Measurements from ENCODE around the gene SNRNP25.
"Not testable (repeated sequence)": the region's sequence is repeated elsewhere in the genome, so short reads cannot be mapped to it uniquely, and the experiment has no call there.

The SNRNP25 gene

DNA sequence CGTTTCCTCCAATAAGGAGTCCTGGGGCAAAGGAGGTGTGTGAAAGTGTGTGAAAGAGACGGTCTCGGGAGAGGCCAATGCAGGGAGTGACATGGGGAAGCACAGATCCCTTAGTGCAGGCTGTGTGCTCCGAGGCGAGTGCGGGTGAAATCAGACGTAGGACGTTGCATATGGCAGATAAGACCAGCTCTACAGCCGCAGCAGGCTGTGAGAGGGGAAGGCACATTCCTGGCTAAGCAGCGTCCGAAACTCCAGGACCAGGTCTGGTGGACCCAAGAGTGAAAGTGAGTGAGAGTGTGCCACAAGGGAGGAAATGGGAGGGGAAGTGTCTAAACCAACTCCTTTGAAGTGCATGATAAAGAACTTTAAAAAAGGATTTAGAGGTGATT, 11.6 kb upstream of the SNRNP25 start:
- no peak for DNase-seq

GRCh38 chr16:42691-43090, 10.9 kb upstream of the SNRNP25 start:
- DNase-seq = no peak

GRCh38 chr16:43294-43693, 10.3 kb upstream of the SNRNP25 start:
- no peak for DNase-seq

DNA sequence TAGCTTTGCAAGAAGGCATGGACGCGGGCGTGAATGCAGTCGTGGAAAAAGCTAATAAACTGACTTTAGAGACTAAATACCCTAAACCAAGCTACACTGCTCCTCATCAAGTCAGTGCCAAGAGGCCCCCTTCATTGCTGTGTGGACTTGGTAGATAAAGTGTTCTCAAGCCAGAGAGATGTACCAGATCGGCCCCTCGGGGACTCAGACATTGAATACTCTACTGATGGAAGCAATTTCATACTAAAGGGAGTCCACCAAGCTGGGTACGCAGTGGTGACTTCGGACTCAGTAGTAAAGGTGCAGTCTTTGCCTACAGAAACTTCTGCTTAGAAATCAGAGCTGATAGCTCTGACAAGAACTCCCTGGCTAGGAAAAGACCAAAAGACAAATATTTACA, 9.0 kb upstream of the SNRNP25 start:
- no peak for DNase-seq

DNA sequence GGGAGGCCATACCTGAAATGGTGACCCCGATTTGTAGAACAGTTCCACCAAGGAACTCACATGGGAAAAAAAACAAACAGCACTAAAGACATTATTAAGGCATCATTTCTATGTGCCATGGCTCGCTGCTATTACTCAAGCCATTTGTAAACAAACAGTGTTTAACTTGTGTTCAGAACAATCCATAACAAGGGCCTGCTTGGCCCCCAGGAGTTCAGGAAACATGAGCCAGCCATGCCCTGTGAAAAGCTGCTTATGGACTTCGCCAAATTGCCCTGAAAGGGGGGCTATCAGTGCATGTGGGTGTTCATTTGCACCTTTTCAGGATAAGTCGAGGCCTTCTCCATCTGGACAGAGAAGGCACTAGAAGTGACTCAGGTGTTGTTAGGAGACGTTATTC, 8.2 kb upstream of the SNRNP25 start:
- DNase-seq = no peak

GRCh38 chr16:46510-46909, 7.1 kb upstream of the SNRNP25 start:
- not testable (repeated sequence) for DNase-seq

DNA sequence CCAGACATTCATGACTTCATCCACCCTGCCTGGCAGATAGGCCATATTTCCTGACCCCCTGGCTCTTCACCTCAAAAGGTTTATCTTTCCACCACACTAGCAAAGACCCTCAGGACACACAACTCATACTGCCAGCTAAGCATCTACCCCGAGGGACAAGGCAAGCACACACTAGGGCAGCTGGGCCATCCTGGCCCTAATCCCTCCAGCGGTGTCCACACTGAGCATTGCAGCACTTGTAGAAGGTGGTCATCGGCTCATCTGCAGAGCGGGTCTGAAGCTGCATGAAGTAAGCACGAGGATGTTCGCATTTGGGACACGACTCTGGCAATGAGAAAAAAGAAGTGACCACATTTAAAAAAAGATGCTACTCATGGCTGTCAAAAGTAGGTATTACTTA, 6.4 kb upstream of the SNRNP25 start:
- DNase-seq = no peak

GRCh38 chr16:50769-51591, 2.6 kb upstream of the SNRNP25 start:
- DNase-seq = no peak

DNA sequence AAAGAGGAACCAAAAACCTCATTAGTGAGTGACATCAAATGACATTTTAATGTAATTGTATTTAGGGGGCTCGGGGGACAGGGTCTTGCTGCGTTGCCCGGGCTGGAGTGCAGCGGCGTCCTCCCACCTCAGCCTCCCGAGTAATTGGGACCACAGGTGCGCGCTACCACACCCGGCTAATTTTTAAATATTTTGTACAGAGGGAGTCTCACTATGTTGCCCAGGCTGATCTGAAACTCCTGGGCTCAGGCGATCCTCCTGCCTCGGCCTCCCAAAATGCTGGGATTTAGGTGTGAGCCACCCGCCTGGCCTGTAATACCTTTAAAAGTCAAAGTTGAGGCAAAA, 581 bp downstream of the SNRNP25 start:
- no peak for DNase-seq

DNA sequence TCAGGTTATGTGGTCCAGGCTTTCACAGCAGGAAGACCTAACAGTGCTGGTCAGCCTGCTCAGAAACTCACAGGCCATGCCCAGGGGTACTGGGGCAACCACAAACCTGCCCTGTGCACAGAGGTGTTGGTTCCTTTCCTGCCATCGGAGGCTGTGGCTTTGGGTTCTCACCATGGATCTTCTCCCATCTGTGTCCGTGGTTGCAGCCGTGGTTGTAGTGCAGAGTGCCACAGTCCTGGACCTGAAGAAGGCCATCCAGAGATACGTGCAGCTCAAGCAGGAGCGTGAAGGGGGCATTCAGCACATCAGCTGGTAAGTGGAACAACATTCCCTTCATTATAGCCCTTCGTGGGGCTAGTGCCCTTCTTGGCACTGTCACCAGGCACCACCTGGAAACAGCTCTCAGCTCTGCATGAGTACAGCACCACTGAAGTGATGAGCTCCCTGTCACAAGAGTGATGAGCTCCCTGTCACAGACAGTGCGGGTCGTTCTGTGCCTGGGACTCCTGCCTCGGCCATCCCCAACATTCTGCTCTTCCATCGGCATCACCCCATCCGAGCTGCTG, 2.0 kb downstream of the SNRNP25 start:
- DNase-seq = no peak

DNA sequence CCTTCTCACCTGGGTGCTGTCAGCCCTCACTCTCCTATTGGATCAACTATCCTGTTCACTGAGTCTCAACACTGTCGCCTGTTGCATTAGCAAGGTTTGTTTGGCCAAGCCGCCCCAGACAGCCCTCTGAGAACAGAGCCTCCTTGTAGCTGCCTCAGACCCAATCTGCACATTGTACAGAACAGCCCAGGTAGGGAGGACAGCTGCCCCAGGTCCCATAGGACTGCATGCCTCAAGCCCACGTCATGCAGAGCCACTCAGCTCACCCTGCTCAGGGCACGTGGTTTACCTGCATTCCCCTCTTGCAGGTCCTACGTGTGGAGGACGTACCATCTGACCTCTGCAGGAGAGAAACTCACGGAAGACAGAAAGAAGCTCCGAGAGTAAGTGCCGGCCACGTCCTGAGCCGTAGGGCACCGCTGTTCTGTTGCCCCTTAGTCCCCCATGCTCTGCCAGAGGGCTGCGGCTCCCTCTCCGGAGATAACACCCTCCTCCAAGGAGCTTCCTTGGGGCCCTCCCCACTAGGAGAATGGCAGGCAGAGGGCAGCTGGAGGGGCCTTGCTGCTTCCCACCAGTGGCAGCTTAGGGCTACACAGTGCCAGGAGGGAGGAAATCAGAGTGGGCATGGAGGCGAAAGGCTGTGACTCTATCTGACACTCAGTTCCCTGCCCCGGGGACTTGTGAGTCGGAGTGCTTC, 2.8 kb downstream of the SNRNP25 start:
- no peak for DNase-seq

DNA sequence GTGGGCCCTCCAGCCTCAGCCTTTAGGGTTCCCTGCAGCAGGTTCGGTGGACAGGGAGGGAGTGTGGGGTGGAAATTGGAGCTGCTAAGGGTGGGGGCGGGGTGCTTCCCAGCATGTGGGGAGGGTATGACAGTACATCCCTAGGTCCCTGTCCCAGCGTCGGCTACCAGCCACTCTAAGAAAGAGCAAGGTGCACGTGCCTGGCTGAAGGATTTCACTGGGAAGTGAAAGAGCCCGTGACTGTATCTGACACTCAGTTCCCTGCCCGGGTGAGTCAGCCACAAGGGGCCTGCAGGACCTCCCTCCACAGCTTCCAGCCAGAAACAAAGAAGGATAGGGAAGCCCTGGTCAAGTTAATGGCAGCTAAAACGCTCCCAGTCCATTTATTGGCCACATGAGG, 4.1 kb downstream of the SNRNP25 start:
- no peak for DNase-seq

DNA sequence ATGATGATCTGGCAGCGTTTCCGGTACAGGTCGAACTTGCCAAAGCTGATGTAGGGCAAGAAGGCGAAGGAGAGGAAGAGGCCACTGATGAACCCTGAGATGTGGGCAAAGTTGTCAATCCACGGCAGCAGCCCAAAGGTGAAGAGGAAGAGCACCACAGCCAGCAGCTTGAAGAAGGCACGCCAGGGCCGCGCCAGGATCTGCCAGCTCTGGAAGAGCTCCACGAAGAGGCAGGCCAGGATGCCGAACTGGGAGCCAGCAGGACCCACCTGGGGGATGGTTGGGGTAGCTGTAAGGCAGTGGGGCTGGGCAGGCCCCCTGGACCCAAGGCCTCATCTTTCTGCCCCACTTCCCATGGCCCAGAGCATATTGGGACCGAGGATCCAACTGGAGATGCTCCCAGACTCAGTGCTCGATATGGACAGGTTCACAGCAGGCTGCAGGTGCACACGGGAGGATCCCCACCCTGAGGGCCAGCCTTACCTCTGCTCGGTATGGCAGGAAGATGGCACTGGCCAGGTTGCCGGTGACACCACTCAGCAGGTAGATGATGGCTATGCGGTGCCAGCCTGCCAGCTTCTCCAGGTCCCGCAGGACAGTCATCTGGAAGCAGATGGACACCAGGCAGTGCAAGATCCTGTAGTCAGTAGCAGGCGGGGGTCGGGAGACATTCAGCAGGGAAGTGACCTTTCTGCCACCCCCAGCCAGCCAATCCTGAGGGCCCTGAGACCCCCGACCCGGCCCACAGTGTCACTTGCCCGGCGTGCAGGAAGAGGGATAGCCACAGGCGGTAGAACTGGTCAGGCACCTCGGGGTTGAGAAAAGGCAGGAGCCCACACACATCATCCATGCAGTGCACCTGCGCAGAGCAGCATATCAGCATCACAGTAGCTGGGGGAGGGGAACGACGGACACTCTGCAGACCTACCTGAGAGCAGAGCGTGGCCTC, 5.1 kb downstream of the SNRNP25 start:
- DNase-seq = no peak

DNA sequence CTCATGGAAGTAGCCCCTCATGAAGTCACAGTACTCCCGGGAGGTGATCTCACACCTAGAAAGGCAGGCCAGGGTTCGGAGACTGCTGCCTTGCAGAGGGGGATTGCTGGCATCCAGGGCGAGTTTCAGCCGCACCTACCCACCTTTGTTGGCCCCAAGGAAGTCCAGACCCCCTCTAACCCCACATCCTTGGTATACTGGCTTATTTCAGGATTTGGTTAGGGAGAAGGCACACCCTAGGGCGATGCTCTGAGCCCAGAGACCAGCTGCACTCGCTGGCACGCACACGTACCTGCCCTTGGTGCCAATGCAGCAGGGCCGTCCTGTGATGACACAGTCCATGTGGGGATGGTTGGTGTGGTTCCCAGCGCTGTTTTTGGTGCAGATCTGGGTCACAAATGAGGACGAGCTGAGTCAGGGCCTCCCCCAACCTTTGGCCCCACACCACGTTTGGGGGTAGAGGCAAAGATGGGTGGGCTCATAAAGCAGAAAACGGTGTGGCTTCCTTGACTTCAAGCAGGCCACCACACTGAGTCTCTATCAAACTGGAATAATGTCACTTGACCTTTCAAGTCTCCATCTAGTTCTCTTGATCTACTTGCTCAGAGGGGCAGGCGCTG, 5.9 kb downstream of the SNRNP25 start:
- no peak for DNase-seq

DNA sequence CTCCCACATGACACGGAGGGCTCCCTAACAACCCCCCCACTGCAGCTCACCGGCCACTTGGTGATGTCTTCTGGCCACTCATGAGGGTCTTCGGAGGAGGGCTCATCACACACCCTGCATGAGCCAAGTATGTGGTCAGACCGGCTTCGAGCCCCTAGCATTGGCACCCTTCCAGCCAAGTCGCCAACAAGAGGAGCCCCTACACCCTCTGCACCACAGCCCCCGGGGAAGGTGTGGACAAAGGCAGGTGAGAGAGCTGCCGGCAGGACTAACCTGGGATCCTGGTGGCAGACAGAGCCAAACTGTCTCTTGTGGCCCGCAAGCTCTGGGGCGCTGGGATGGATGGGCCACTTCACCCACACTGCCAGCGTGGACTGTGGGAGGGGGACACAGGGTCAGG, 6.5 kb downstream of the SNRNP25 start:
- DNase-seq = no peak

DNA sequence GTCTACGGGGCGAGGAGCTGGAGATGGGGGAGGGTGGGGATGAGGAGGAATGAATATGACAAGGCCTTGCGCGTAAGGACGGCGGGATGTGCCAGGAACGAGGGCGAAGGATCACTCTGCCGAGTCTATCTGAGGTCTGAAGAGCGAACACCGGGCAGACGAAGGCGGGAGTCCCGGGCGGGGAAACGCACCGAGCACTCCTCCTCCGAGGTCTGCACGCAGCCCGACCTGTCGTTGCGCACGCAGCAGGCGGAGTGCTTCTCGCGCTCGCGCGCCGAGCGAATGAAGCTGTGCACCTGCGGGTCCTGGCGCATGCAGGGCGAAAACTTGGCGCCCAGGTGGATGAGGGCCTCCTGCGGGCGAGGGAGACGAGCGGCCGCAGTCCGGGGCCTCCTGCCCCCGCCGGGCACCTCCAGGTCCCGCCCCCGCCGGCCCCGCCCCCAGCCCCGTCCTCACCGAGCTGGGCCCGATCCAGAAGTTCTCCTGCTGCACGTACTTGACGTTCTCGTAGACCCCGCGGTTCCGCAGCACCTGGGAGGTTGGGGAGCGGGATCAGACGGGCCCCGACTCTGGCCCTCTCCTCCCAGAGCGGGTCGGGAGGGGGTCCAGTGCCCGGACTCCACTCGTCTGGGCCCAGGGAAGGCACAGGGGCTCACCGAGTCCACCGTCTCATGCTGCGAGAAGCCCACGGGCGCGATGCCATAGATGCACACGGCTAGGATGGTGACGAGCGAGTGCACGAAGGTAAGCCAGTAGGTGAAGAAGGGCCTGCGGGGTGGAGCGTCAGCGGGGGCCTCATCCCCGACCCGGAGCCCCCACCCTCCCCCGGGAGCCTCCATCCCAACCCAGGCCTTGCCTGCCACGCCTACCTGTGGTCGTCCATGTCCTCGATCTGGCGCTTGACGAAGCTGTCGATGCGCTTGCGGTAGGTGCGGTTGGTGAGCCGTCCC, 7.6 kb downstream of the SNRNP25 start:
- no peak for DNase-seq

GRCh38 chr16:61879-62281, 8.3 kb downstream of the SNRNP25 start:
- no peak for DNase-seq

- no peak for DNase-seq
Measured at GRCh38 chr16:62283-62967, 8.8 kb downstream of the SNRNP25 start.

DNA sequence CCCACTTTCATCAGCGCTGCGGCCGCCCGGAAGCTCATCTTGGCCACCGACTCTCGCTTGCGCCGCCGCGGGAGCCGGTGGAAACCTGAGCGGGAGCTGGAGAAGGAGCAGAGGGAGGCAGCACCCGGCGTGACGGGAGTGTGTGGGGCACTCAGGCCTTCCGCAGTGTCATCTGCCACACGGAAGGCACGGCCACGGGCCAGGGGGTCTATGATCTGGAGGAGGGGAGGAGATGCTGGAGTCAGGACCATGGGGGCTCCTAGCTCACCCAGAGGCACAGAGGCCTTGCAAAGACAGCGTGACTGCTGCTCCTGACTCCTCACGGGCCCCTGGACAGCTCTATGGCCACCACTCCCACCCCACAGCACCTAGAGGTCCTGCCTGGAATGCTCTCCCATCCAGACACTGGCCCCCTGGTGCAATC, 9.4 kb downstream of the SNRNP25 start:
- DNase-seq = no peak

DNA sequence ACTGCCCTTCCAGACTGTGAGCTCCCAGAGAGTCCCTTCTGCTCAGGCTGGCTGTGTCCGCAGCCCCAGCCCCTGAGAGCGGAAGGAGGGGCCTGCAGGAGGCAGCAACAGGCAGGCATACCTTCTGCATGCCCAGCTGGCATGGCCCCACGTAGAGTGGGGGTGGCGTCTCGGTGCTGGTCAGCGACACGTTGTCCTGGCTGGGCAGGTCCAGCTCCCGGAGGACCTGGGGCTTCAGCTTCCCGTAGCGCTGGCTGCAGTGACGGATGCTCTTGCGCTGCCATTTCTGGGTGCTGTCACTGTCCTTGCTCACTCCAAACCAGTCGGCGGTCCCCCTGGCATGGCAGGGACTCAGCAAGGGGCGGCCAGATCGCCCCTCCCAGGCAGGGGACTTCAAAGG, 9.8 kb downstream of the SNRNP25 start:
- no peak for DNase-seq

Data from activated CD4-positive, CD25-positive, alpha-beta regulatory T cell treated with anti-CD3 and anti-CD28 coated beads, Interleukin-2, amount 50 U/mL, for 72 hours (primary cell).